NK-92 (cell line): ENCODE results near the gene ATP6V0A1.
"Not testable (repeated sequence)": the region's sequence is repeated elsewhere in the genome, so short reads cannot be mapped to it uniquely, and the experiment has no call there.

Experiments
- DNase-seq: peaks from one replicate; lab custom pipeline; 2025; ENCODE audit not compliant: unreplicated experiment; lab: John Stamatoyannopoulos, UW

Gene ATP6V0A1

DNA sequence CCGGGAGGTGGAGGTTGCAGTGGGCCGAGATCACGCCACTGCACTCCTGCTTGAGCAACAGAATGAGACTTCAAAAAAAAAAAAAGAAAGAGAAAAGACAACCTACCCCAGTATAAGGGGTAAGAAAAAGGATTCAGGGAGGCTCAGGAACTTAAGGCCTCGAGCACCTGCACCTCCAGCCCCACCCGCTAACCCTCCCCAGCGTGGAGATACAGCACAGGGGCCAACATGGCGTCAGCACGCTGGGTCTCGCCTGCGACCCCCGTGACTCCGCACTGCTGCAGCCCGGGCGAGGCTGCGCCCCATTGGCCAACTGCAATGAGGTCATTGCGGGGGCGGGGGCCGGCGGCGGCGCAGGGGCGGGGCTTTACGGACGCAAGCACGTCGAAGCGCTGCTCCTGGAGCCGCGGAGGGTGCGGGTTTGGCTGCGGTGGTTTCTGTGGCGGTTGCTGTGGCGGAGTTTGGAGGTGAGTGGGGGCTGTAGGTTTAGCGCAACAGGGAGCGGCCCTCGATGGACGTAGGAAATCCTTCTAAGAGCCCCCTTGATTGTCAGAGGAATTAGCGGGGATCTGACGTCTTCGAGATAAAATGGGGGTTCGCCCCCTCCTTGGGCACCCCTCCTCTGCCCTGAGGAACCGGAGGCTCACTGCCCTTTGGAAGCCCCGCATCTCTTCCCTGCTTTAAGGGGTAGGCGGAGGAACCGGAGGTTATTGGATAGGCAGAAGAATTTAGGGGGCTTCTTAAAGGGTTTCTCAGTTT lies at the start of gene ATP6V0A1:
Gene ATP6V0A1, plus strand, starts transcription at position 382 of the 759 bp plus-strand sequence. CDS start 2,017 bp downstream, outside the sequence.
- peak; percentile 27 for DNase-seq

DNA sequence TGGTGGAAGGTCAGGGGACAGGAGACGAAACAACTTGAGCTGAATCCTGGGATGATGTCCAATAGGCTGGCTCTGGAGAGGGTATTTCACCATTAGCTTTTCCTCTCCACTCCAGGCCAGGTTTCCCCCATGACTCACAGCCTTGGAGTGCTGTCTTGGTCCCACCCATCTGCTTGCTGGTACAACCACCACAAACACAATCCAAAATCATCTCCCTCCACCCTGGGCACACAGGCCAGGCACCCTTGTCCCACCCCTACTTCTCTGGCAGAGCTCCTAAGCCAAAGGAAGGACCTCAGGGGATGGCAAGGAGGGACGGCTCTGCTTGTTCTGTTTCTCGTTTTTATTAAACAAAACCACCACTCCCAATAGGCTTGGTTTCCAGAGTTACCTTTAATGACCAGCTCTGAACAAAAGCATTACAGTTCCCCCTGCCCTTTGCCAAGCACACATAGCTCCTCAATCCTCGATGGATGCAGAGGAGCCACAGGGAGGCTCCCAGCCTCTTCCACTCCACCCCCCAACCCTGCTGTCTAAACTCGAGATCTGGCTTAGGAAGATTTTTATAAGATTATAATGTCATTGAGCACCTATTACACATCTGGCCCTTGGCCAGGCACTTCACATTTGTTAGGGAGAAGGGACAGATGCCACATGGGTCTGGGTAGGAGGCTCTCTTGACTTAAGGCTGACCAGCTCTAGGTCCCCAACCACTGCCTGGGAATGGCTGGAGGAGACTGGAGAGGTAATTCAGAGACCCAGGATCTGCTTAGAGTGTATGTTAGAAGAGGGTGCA lies 49.0 kb upstream of the ATP6V0A1 start:
- DNase-seq, result no peak

DNA sequence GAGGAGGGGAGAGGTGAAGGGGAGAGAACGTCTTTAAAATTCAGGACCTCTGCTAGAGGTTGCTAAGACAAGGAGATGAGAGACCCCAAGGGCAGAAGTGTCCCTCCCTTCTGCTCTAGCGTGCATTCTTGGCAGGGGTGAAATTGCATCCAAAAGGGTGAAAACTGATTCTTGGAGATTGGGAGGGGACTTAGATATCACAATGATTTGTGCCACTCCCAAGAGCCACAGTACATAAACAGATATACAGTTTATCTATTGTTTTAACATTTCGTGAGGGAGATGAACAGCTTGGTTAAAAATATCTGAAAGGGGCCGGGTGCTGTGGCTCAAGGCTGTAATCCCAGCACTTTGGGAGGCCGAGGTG lies 48.4 kb upstream of the ATP6V0A1 start:
- no peak for DNase-seq

DNA sequence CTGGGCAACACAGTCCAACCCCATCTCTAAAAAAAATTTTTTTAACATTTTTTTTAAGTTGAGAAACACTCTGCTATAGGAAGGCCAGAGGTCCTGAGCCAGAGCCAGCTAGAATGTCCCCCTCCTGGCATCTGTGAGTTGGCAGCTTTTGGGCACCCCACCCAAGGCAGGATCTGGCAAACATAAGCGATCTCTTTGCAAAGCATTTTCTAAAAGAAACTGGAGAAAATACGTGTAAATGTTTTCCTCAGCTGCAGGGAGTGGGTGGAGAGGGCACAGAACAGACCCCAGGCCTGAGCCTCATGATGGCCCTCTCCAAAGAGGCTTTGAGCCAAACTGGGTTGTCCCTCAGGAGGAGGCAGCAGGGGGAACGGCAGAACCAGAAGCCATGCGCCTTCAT lies 47.3 kb upstream of the ATP6V0A1 start:
- DNase-seq, result no peak

DNA sequence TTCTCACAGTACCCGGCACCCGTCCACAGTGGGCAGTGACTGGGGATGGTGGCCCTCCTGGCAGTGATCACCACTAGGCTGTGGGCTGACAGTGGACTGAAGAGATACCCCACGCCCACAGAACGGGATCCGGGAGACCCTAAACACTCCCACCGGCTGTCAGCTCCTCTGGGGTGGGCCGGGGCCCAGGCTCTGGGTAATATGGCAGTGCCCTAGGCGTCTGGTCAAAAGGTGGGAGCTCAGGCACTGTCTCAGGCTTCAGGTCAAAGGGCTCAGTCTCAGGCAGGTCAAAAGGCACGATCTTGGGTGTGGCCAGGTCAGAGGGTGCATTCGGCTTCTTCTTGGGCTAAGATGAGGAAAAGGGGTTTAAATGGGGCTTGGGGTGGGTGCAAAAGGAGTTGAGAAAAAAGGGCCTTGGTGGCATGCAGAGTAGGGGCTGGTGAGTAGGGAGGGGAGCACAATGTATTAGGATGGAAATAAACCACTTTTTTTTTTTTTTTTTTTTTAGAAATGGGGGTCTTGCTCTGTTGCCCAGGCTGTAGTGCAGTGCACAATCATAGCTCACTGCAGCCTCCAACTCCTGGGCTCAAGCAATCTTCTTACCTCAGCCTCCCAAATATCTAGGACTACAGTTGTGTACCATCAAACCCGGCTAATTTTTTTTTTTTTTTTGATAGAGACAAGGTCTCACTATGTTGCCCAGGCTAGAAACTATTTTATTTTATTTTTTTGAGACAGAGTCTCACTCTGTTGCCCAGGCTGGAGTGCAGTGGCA lies 46.6 kb upstream of the ATP6V0A1 start:
- no peak for DNase-seq

DNA sequence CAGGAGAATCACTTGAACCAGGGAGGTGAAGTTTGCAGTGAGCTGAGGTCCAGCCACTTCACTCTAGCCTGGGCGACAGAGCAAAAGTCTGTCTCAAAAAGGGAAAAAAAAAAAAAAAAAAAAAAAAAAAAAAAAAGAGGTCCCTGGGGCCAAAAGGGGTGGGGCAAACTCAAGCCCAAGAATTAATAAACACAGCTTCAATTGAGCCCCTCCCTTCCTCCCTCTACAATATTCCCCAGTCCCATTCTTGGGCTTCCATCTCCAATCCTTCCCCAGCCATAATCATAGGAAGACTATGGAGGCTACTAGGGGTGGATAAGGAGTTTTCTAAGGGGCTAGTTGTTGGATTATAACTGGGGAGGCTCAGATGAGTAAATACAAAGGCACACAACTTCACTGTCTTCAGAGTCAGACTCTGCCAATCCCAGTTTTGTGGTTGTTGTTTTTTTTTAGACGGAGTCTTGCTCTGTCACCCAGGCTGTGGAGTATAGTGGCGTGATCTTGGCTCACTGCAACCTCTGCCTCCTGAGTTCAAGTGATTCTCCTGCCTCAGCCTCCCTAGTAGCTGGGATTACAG lies 45.1 kb upstream of the ATP6V0A1 start:
- DNase-seq, result no peak

DNA sequence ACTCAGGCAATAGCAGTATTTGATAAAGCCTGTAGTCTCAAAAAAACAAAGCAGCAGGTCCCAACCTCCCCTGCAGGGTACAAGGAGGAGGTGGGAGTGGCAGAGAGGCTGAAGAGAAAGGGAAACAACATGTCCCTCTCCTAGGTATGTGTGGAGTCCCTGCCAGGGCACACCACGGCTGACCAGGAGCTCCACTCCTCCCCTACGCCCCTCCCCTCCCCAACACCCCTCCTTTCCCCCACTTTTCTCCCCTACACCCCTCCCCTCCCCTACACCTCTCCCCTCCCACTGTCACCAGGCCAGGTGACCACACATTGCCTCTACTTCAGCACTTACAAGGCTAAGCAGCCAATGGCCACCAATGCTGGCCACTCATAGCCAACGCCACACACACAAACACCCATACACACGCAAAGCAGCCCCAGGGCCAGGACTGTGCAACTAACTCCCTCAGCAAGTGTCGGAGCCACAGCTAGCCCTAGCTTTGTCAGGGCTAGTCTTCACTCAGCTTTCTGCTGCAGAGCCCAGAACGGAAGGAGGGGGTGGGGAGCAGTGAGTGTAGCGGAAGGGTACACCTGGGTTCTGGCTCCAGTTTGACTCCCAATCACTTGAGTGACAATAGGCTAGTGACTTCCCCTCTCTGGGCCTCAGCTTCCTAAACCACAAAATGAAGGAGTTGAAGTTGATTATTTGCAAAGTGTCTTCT lies 43.8 kb upstream of the ATP6V0A1 start:
- no peak for DNase-seq

DNA sequence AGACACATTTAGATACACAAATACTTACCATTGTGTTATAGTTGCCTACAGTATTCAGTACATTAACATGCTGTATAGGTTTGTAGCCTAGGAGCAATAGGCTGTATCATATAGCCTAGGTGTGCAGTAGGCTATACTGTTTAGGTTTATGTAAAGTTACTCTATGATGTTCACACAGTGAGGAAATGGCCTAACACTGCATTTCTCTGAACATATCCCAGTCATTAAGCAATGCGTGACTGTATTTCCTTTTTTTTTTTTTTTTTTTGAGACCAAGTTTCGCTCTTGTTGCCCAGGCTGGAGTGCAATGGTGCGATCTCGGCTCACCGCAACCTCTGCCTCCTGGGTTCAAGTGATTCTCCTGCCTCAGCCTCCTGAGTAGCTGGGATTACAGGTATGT lies 40.7 kb upstream of the ATP6V0A1 start:
- not testable (repeated sequence) for DNase-seq

DNA sequence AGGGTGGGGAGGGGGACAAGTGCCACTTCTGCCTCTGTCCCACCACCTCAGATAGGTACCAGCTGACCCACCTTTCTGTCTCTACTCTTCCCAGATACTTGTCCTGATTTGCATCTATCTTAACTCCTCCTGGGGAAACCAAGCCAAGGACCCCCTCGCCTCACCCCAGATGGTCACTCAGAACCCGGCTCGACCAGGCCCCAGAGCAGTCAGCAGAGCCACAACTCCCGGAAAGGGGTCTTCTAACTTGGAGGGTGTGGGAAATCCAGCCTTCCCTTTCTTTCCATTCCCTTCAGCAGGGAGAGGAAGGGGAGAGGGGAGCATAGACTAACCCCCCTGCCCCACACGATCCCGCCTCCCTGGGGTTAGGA lies 37.6 kb upstream of the ATP6V0A1 start:
- no peak for DNase-seq

DNA sequence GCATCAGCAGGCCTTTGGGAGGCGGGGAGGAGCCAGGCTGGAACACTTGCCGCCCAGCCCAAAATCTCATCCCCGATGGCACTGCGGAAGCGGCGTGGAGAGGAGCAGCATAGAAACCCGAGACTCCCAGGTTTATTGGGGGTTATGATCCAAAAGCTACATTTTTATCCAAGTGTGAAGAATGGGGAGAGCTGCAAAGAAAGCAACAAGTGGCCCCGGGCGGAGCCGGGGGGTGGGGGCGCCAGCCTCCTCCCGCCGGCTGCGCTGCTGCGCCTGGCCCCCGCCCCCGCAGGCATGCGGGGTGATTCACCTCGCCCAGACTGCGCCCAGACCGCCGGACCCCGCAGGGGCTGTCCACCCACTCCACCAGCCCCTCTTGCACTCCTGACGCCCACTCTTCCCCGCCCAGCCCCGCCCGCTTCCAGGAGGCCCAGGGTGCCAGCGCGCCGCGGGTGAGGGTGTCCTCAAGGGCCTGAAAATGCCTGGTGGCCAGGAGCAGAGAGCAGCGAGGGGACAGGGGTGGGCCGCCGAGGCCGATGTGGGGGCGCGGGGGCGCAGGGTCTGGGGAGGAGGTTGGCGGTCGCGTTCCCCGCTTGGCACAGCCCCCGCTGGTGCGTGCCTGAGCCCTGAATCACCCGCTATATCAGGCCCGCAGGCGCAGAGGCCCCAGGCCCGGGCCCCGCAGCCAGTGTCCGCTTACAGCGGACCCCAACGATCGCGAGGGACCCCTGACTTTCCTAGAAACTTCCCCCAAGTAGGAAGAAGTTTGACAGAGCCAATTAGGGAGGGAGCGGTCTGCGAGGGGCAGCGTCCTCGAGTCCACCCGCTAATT lies 37.0 kb upstream of the ATP6V0A1 start:
- DNase-seq, result no peak

DNA sequence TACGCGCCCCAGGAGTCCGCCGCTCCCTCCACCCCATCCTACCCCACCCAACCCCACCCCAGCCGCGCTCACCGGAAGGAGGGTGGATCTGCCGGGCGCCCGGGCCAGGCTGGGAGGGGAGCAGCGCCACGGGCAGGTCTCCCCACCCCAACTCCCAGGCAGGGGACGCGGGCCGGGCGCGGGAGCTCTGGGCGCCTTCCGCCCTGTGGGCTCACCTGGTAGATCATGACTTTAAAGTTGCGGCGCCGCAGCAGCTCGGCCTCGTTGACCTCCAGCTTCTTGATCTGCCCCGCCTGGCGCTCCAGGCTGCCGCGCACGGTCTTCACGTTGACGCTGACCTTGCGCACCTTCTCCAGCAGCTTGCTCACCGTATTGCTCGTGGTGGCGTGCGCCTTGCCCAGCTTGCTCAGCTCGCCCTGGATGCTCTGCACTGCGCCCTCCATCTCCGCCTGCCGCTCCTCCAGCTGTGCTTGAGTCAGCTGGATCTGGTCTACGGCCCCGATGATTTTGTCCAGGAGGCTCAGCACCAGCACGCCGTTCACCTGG lies 36.2 kb upstream of the ATP6V0A1 start:
- no peak for DNase-seq

DNA sequence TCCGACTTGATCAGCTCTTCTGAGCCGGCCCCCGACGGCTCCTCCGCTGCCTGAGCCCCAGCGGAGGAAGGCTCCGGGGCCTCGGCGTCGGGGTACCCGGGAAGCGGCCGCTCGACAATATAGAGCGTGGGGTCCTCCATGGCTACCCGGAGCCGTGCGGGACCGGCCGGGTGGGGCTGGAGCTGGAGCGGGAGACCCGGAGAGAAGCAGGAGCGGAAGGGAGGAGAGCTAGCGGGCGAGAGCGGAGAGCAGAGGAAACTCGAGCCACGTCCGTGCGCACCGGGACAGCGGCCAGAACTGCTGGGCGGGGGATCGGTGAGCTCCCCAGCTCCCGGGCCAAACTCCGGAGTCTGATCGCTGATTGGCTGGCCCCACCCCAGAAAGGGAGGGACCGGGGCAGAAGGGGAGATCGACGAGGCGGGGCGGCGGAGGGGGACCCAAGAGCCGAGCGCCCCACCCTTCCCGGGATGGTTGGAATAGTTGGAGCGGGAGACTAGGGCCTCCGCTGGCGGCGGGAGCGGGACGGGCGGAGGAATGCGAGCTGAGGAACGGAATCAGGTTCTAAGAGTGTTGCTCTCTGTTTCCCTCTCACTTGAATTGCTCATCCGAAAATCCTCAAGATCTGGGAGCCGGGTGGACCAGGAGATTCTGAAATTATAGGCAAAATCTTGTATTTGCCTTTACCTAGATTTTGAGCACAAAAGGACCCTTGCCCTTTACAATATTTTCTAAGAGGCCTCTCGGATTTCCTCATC lies 35.5 kb upstream of the ATP6V0A1 start, which contains the start of gene CAVIN1:
Gene CAVIN1, minus strand, starts transcription at position 299 of the 755 bp plus-strand sequence. Its CDS starts 159 bp downstream, at position 140.
- DNase-seq, result no peak

DNA sequence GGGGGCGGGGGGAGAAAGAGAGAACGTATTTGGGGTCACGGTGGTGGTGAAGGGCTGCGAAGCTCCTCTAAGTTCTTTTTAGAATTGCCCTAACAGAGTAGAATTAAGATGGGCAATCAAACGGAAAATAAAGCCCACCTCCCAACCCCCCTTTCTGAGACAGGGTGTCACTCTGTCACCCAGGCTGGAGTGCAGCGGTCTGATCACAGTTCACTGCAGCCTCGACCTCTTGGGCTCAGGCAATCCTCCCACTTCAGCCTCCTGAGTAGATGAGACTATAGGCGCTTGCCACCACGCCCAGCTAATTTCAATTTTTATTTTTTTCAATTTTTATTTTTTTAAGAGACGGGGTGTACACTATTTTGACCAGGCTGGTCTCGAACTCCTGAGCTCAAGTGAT lies 34.9 kb upstream of the ATP6V0A1 start:
- DNase-seq, result no peak

DNA sequence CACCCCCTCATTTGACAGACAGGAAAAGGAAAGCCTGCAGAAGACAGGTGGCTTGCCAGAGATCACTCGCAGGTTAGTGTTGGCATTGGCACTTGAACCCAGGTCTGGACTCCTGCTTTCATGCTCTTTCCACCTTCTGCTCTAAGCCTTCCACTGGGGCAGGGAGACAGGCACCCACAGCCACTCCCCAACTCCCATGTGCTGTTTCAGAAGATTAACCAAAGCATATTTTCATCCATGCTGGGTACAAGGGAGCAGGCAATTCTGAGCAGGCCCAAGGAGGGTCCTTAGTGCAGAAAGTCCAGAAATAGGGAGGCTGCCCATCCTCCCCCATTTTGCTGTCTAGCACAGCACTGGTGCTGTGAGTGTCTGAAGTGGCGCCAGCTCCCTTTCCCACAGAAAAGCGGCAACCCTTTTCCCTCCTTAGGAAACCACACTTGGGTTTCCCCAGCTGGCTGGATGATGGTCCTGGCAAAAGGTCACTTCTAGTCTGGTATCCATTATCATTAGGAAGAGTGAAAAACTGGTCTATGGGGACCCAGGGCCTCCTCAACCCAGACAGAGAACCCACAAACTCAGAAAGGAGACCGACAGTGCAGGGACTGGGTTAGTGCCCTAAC lies 33.6 kb upstream of the ATP6V0A1 start:
- DNase-seq, result no peak

DNA sequence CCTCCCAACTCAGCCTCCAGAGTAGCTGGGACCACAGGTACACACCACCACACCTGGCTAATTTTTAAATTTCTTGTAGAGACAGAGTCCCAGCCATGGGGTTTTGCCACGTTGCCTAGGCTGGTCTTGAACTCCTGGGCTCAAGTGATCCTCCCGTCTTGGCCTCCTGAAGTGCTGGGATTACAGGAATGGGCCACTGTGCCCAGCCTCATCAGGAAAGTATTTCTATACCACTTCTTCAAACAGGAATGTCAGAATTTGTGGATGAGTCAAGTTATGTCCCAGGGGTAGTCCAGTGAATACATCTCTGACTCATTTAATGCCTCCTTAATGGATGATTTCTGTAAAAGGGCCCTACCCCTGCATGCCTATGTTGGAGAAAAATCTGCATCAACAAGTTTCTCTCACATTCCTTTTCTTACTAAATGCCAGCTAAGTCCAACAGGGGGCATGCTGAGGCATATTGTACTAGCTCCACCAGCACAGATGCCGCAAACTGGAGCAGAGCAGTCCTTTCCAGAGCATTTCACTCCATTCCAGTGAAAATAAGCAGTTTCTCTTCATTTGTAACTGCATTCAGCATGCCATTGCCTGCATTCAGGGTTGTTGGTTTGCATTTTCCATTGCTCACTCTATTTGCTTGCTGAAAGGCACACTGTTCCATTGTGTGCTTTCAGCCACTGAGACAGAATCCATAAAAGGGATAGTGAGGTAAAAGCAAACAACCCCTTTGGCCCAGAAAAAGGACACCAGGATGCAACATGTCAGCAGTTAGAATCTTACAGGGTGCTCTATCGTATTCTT lies 30.3 kb upstream of the ATP6V0A1 start:
- no peak for DNase-seq

DNA sequence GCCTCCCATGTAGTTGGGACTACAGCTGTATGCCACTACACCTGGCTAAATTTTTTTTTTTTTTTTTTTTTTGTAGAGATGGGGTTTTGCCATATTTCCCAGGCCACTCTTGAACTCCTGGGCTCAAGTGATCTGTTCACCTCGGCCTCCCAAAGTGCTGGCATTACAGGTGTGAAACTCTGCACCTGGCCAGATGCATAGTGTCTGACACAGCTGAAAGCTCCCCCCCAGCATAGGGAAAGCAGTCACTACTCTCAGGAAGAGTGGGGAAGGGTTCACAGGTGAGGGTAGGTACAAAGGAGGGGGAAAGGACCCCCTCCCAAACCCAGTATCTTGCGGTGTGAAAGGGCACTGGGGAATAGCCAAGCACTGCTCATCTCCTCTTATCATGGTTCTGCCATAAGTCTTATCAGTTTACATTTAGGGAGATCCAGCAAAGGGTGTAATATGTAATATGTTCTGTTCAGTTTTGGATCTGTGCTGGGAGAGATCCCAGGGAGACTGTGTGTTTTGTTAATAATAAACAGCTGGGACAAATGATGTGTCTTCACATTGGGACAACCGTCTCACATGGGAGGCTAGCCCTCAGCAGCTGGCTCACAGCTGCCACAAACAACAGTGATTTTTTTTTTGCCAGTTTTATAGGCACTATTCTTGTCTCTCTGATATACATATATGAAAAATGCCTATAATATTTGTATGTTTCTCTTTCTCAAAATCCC lies 28.8 kb upstream of the ATP6V0A1 start:
- DNase-seq, result no peak

DNA sequence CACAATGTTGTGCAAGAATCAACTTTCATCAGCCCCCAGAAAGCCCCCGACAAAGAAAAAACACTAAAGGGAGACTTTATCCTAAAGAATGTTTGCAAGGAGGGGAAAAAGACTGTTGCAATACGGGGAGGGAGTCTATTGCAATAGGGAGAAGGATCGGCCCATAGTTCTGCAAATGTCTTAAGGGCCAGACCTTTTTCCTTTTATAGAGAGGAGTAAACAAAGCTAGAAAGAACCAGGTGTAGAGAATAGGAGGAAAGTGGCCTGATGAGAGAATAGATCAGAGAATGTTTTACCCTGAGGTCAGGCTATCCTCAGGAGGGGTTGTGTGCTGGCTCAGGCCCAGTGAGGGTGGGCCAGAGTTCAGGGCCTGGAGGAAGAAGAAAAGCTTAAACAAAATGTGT lies 26.9 kb upstream of the ATP6V0A1 start:
- no peak for DNase-seq
